Stimulated activated CD4-positive, alpha-beta T cell treated with anti-CD3 and anti-CD28 coated beads, Interleukin-2, amount 100 ng/mL, for 48 hours (primary cell): Measurements from ENCODE around the gene IFIT2.
A peak's percentile ranks its signal among the peaks of the same experiment; 100 is the strongest.
"Not testable (repeated sequence)": the region's sequence is repeated elsewhere in the genome, so short reads cannot be mapped to it uniquely, and the experiment has no call there.

ENCODE experiments used
- DNase-seq, 2 donors: peaks; one replicate each; pipeline ENCODE4 v3.0.0-alpha.2; 2020

The IFIT2 gene

GRCh38 chr10:89281606-89282395 lies 20.0 kb upstream of the IFIT2 start:
- no peak for DNase-seq

- DNase-seq: no peak
Measured at GRCh38 chr10:89283025-89283935, 18.6 kb upstream of the IFIT2 start.

- DNase-seq: no peak
Measured at GRCh38 chr10:89283936-89284475, 17.8 kb upstream of the IFIT2 start.

GRCh38 chr10:89284711-89285110 lies 17.1 kb upstream of the IFIT2 start:
- DNase-seq: not testable (repeated sequence)

- DNase-seq: not testable (repeated sequence)
Measured at GRCh38 chr10:89285303-89285702, 16.5 kb upstream of the IFIT2 start.

GRCh38 chr10:89294721-89295239 lies 7.1 kb upstream of the IFIT2 start:
- DNase-seq: no peak

- DNase-seq: no peak
Measured at GRCh38 chr10:89295597-89295996, 6.2 kb upstream of the IFIT2 start.

GRCh38 chr10:89296220-89296648 lies 5.6 kb upstream of the IFIT2 start:
- no peak for DNase-seq

- DNase-seq: no peak
Measured at GRCh38 chr10:89297356-89297755, 4.5 kb upstream of the IFIT2 start.

GRCh38 chr10:89297791-89298190 lies 4.1 kb upstream of the IFIT2 start:
- DNase-seq: no peak

- no peak for DNase-seq
Measured at GRCh38 chr10:89299031-89299430, 2.8 kb upstream of the IFIT2 start.

GRCh38 chr10:89301232-89301631 lies 614 bp upstream of the IFIT2 start:
- peak in 1 of 2 donors; percentile 5 for DNase-seq

- DNase-seq: no peak
Measured at GRCh38 chr10:89302625-89303024, 779 bp downstream of the IFIT2 start.

- no peak for DNase-seq
Measured at GRCh38 chr10:89303161-89303560, 1.3 kb downstream of the IFIT2 start.

GRCh38 chr10:89304026-89304425 lies 2.2 kb downstream of the IFIT2 start:
- DNase-seq: no peak

- no peak for DNase-seq
Measured at GRCh38 chr10:89304446-89304845, 2.6 kb downstream of the IFIT2 start.

GRCh38 chr10:89304925-89305324 lies 3.1 kb downstream of the IFIT2 start:
- no peak for DNase-seq

GRCh38 chr10:89305766-89306433 lies 4.1 kb downstream of the IFIT2 start:
- DNase-seq: no peak

- no peak for DNase-seq
Measured at GRCh38 chr10:89306434-89307268, 4.8 kb downstream of the IFIT2 start.

- no peak for DNase-seq
Measured at GRCh38 chr10:89307269-89307577, 5.4 kb downstream of the IFIT2 start.

GRCh38 chr10:89308266-89308665 lies 6.4 kb downstream of the IFIT2 start:
- no peak for DNase-seq

- no peak for DNase-seq
Measured at GRCh38 chr10:89308736-89309135, 6.9 kb downstream of the IFIT2 start.
